HG03060 (cell line): ENCODE measurements around the gene PXN.
"Not testable (repeated sequence)": the region's sequence is repeated elsewhere in the genome, so short reads cannot be mapped to it uniquely, and the experiment has no call there.

Source experiments
- ATAC-seq: cut with Tn5 transposase; IDR thresholded peaks from one replicate; pipeline ENCODE4 v1.9.1; 2021; ENCODE audit warnings: low read depth, moderate number of reproducible peaks; ENCODE audit not compliant: unreplicated experiment

The PXN gene

GRCh38 chr12:120211904-120212283, 53.6 kb downstream of the PXN start:
- no peak for ATAC-seq

GRCh38 chr12:120211243-120211903, 54.2 kb downstream of the PXN start:
- no peak for ATAC-seq

GRCh38 chr12:120209851-120210250, 55.7 kb downstream of the PXN start:
- ATAC-seq = no peak

GRCh38 chr12:120207227-120207626, 58.3 kb downstream of the PXN start:
- ATAC-seq = no peak

GRCh38 chr12:120206781-120207180, 58.7 kb downstream of the PXN start:
- ATAC-seq = not testable (repeated sequence)

- ATAC-seq = no peak
Observed at GRCh38 chr12:120206228-120206627, 59.3 kb downstream of the PXN start.

- ATAC-seq = no peak
Observed at GRCh38 chr12:120204171-120204570, 61.4 kb downstream of the PXN start.

- no peak for ATAC-seq
Observed at GRCh38 chr12:120200364-120200800, 65.1 kb downstream of the PXN start.

GRCh38 chr12:120199595-120200306, 65.8 kb downstream of the PXN start:
- ATAC-seq = no peak

- no peak for ATAC-seq
Observed at GRCh38 chr12:120199025-120199424, 66.5 kb downstream of the PXN start.

GRCh38 chr12:120197542-120197887, 68.0 kb downstream of the PXN start:
- no peak for ATAC-seq

GRCh38 chr12:120196817-120197541, 68.6 kb downstream of the PXN start:
- not testable (repeated sequence) for ATAC-seq

GRCh38 chr12:120196363-120196762, 69.2 kb downstream of the PXN start:
- ATAC-seq = no peak

GRCh38 chr12:120194534-120195395, 70.8 kb downstream of the PXN start, which contains the start of gene GCN1:
TSS of gene GCN1 (minus strand) at chr12:120194715. CDS start at chr12:120194697, 18 bp downstream.
- ATAC-seq = no peak

- no peak for ATAC-seq
Observed at GRCh38 chr12:120194226-120194533, 71.3 kb downstream of the PXN start.

- ATAC-seq = not testable (repeated sequence)
Observed at GRCh38 chr12:120193286-120193685, 72.2 kb downstream of the PXN start.

- ATAC-seq = no peak
Observed at GRCh38 chr12:120190985-120191480, 74.5 kb downstream of the PXN start.

- no peak for ATAC-seq
Observed at GRCh38 chr12:120190386-120190785, 75.1 kb downstream of the PXN start.

GRCh38 chr12:120186654-120187053, 78.9 kb downstream of the PXN start:
- ATAC-seq = no peak

GRCh38 chr12:120183211-120183631, 82.3 kb downstream of the PXN start:
- ATAC-seq = no peak
